Middle frontal gyrus (tissue), 1 donor: Measurements from ENCODE around the gene RAD51AP2.
A peak's percentile ranks its signal among the peaks of the same experiment; 100 is the strongest.
"Not testable (repeated sequence)": the region's sequence is repeated elsewhere in the genome, so short reads cannot be mapped to it uniquely, and the experiment has no call there.

Source experiments
- DNase-seq: peaks from one replicate; pipeline ENCODE4 v3.0.0-alpha.2; 2015; ENCODE audit warnings: low spot score; ENCODE audit errors: extremely low spot score

Gene RAD51AP2

GRCh38 chr2:17538022-17538843 is 20.0 kb upstream of the RAD51AP2 start:
- DNase-seq: no peak

GRCh38 chr2:17536416-17536815 is 18.2 kb upstream of the RAD51AP2 start:
- no peak for DNase-seq

- no peak for DNase-seq
These were observed 15.3 kb upstream of the RAD51AP2 start for GRCh38 chr2:17533546-17533945.

- DNase-seq: no peak
These were observed 11.5 kb upstream of the RAD51AP2 start for GRCh38 chr2:17529771-17530170.

GRCh38 chr2:17522303-17522702 is 4.1 kb upstream of the RAD51AP2 start:
- no peak for DNase-seq

- no peak for DNase-seq
These were observed 3.4 kb upstream of the RAD51AP2 start for GRCh38 chr2:17521621-17522020.

- DNase-seq: no peak
These were observed 2.5 kb upstream of the RAD51AP2 start for GRCh38 chr2:17520761-17521160.

- DNase-seq: no peak
These were observed 1.2 kb upstream of the RAD51AP2 start for GRCh38 chr2:17519486-17519885.

- DNase-seq: peak; percentile 27
These were observed 594 bp downstream of the RAD51AP2 start for GRCh38 chr2:17517481-17518211.

- no peak for DNase-seq
These were observed 2.6 kb downstream of the RAD51AP2 start for GRCh38 chr2:17515652-17516051.

GRCh38 chr2:17506736-17507616 is 11.3 kb downstream of the RAD51AP2 start:
- no peak for DNase-seq

- DNase-seq: no peak
These were observed 20.5 kb downstream of the RAD51AP2 start for GRCh38 chr2:17497718-17498117.

- no peak for DNase-seq
These were observed 22.6 kb downstream of the RAD51AP2 start for GRCh38 chr2:17495590-17495989.

GRCh38 chr2:17490165-17490564 is 28.1 kb downstream of the RAD51AP2 start:
- not testable (repeated sequence) for DNase-seq

- not testable (repeated sequence) for DNase-seq
These were observed 29.6 kb downstream of the RAD51AP2 start for GRCh38 chr2:17488610-17489009.

GRCh38 chr2:17483496-17483895 is 34.7 kb downstream of the RAD51AP2 start:
- DNase-seq: no peak

- DNase-seq: no peak
These were observed 35.6 kb downstream of the RAD51AP2 start for GRCh38 chr2:17482651-17483050.

- no peak for DNase-seq
These were observed 38.4 kb downstream of the RAD51AP2 start for GRCh38 chr2:17479875-17480274.

- no peak for DNase-seq
These were observed 41.4 kb downstream of the RAD51AP2 start for GRCh38 chr2:17476830-17477229.

GRCh38 chr2:17476064-17476463 is 42.2 kb downstream of the RAD51AP2 start:
- no peak for DNase-seq

GRCh38 chr2:17475286-17475685 is 43.0 kb downstream of the RAD51AP2 start:
- no peak for DNase-seq

GRCh38 chr2:17471979-17472378 is 46.3 kb downstream of the RAD51AP2 start:
- no peak for DNase-seq
